ENCODE measurements around the gene HSF2BP.
"Not testable (repeated sequence)": the region's sequence is repeated elsewhere in the genome, so short reads cannot be mapped to it uniquely, and the experiment has no call there.

The HSF2BP gene

DNA sequence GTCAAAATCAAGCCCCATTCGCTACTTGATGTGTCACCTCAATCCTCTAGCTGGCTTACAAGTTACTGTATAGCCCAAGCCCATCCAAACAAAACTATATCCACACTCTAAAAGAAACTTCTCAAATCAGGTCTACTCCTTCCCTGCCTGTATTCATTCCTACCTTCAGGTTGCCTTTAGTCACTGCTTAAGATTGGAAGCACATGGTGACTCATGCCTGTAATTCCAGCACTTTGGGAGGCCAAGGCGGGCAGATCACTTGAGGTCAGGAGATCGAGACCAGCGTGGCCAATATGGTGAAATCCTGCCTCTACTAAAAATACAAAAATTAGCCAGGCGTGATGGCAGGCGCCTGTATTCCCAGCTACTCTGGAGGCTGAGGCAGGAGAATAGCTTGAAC is 7.4 kb downstream of the HSF2BP start:
- not testable (repeated sequence) for DNase-seq (ENCODE audit: low read depth)

- no peak for DNase-seq (ENCODE audit: low read depth)
These were observed 11.1 kb downstream of the HSF2BP start for GRCh38 chr21:43648171-43648570.

DNA sequence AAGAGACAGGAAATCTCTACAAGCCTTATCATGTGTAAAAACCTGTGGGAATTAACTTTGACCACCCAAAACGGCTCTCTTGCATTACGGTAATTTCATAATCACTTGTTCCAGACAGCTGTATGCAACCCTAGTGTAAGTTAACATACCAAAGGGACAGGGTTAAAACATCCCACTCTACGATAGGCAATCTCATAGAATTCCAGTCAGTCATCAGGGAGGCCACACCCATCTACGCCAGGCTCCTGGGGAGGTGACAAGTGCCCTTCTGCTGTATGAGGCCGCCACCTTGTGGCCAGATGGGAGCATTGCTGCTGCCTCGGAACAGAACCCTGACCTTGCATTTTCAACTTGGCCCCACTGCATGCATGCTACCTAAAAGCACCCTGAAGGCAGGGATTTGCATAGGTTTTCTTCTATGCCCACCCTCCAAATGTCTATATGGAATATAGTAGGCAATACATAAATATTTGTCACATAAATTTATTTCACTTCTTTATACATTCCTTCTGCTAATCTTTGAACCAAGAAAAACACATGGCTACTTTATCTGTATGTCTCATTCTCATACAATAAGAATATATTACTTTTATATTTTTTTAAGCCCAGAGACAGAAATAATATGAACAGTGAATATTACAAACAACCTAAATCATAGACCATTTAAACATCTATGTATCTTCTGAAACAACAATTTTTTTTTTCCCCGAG is 12.6 kb downstream of the HSF2BP start:
- DNase-seq (ENCODE audit: low read depth) = peak; percentile 71

DNA sequence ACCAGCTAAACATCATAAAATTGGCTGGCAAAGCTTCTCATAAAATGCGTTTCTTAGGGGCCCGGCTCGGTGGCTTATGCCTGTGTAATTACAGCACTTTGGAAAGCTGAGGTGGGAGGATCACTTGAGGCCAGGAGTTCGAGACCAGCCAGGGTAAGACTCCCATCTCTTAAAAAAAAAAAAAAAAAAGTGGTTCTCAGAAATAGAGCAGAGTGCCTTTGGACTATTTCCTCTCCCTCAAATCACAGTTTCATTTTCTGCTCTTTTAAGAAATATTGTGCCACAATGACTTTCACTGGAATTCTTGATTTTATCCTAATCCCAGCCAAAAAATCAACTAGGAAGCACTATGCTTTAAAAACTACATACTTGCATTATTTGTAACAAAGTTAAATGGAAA is 13.3 kb downstream of the HSF2BP start:
- no peak for DNase-seq (ENCODE audit: low read depth)

DNA sequence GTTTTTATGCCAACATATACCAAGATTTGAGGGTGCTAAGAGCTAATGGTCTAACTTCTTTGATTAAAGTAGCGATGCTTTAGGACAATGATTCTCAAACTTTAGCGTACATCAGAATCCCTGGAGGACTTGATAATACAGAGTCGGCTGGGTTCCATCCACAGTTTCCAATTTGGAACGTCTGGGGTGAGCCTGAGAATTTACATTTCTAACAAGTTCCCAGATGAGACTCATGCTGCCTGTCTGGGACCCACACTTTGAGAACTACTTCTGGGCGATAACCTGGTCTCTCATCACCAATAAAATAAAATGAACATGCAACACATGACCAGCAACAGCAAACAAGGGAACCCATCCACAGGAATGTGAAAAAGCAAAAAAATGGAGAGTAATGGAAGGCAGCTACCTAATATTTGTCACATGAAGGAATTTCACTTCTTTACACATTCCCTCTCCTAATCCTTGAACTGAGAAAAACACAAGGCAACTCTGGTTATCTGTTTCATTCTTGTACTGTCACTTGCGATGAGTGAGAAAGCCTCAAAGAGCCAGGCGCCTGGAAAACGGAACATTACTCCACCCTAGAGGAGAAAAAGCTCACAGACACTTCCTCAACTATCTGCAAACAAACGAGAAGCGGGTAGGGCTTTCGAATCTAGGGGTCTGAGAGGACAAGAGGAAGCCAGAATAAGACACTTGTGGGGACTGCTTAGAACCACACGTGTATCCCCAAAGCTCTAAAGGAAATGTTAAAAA is 14.0 kb downstream of the HSF2BP start:
- no peak for DNase-seq (ENCODE audit: low read depth)

DNA sequence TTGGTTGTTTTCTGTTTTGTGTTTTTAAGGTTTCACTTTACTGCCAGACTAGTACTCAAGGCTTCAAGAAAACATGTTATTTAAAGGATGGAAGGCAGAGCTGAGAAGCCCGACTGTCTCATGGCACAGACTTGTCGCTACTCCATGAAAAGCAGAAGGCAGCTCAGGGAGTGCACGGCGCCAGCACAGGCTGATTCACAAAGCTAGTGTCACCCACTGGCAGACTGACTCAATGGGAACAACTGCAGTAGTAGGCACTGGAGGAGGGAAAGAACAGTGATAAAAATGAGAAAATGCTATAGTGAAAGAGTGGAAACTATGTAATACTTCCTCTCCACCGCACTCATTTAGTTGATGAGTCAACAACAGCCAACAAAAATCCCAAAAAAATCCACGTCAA is 14.7 kb downstream of the HSF2BP start:
- DNase-seq (ENCODE audit: low read depth) = no peak

- DNase-seq (ENCODE audit: low read depth) = no peak
These were observed 15.2 kb downstream of the HSF2BP start for GRCh38 chr21:43644071-43644470.

- DNase-seq (ENCODE audit: low read depth) = no peak
These were observed 16.1 kb downstream of the HSF2BP start for GRCh38 chr21:43643193-43643592.

GRCh38 chr21:43640400-43640799 is 18.9 kb downstream of the HSF2BP start:
- DNase-seq (ENCODE audit: low read depth) = no peak

DNA sequence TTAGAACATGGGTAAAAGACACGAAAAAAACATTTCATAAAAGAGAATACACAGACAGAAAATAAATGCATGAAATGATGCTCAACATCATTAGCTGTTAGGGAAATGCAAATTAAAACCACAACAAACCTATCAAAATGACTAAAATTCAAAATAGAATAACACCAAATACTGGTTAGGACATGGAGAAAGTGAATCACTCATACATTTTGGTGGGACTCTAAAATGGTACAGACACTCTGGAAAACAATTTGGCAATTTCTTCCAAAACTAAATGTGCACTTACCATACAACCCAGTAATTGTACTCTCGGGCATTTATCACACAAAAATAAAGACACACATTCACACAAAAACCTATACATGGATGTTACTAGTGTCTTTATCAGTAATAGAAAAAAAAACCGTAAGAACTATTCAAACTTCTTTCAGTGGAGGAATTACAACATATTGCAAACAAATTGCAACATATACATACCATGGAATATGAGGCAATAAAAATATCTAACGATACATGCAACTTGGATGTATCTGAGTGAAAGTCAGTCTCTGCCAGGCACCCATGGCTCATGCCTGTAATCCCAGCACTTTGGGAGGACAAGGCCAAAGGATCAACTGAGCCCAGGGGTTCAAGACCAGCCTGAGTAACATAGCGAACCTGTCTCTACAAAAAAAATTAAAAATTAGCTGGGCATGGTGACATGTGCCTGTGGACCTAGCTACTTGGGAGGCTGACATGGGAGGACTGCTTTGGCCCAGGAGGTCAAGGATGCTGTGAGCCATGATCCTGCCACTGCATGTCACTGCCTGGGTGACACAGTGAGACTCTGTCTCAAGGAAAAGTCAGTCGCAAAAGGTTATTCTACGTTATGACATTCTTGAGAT is 19.6 kb downstream of the HSF2BP start:
- DNase-seq (ENCODE audit: low read depth) = no peak

- DNase-seq (ENCODE audit: low read depth) = no peak
These were observed 21.6 kb downstream of the HSF2BP start for GRCh38 chr21:43637530-43638158.

DNA sequence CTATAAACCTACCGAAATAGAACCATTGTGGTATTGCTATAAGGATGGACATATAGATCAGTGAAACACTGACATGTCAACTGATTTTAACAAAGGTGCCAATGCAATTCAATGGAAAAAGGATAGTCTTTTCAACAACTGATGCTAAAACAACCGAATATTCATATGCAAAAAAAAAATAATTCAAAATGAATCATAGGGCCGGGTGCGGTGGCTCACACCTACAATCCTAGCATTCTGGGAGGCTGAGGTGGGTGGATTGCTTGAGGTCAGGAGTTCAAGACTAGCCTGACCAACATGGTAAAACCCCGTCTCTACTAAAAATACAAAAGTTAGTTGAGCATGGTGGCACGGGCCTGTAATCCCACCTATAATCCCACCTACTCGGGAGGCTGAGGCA is 23.9 kb downstream of the HSF2BP start:
- no peak for DNase-seq (ENCODE audit: low read depth)

- no peak for DNase-seq (ENCODE audit: low read depth)
These were observed 24.7 kb downstream of the HSF2BP start for GRCh38 chr21:43634618-43635017.

DNA sequence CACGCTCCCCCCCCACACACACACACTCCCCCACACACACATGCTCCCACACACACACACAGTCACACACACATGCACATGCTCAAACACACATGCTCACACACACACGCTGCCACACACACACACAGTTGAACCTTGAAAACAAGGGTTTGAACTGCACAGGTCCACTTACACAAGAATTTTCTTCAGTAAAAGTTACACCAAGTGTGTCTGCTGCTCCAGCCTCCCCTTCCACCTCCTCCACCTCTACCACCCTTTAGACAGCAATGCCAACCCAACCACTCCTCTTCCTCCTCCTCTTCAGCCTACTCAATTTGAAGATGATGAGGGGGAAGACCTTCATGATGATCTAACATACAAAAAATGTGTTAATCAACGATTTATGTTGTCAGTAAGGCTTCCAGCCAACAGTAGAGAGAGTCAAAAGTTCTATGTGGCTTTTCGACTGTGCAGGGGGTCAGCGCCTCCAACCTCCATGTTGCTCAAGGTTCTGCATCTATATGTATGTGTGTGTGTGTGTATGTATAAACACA is 26.8 kb downstream of the HSF2BP start:
- DNase-seq (ENCODE audit: low read depth) = no peak

- DNase-seq (ENCODE audit: low read depth) = no peak
These were observed 27.7 kb downstream of the HSF2BP start for GRCh38 chr21:43631411-43632107.

DNA sequence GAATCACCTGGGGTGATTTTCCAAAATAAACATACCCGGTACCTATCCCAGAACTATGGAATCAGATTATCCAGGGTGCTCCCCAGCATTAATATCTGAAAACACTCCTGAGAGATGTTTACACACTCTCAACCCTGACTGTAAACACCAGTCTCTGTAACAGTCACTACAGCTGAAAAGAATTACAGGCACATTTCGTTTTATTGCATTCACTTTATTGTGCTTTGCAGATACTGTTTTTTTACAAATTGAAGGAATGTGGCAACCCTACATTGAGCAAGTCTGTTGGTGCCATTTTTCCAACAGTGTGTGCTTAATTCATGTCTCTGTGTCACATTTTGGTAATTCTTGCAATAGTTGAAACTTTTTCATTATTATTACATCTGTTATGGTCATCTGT is 31.8 kb downstream of the HSF2BP start:
- no peak for DNase-seq (ENCODE audit: low read depth)

- no peak for DNase-seq (ENCODE audit: low read depth)
These were observed 32.9 kb downstream of the HSF2BP start for GRCh38 chr21:43626390-43626789.

- DNase-seq (ENCODE audit: low read depth) = no peak
These were observed 34.9 kb downstream of the HSF2BP start for GRCh38 chr21:43624339-43624738.

- no peak for DNase-seq (ENCODE audit: low read depth)
These were observed 35.7 kb downstream of the HSF2BP start for GRCh38 chr21:43623588-43623987.

GRCh38 chr21:43622796-43623195 is 36.5 kb downstream of the HSF2BP start:
- DNase-seq (ENCODE audit: low read depth) = no peak

DNA sequence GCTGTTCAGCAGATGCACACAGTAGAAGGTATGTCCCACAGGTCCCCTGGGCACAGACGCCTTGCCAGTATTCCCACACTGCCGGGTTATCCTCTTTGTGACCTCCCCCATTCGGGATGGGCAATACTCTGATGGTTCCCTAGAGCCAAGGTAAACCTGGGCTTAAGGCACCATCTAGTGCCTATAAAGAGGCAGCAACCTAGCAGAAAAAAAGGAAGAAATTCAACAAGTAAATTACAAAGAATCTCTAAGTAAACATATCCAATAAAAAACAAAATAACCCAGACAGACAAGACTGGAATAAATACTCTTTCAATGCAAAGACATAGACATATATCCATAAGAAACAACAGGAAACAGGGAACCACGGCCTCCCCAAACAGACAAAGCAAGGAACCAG is 39.4 kb downstream of the HSF2BP start:
- DNase-seq (ENCODE audit: low read depth) = no peak
